NCI-H526 (cell line): Measurements from ENCODE around the gene C1QTNF5.
A peak's percentile ranks its signal among the peaks of the same experiment; 100 is the strongest.

ENCODE experiments used
- DNase-seq, 2 experiments: peaks; one replicate each; lab custom pipeline; 2025; lab: John Stamatoyannopoulos, UW

Gene C1QTNF5

DNA sequence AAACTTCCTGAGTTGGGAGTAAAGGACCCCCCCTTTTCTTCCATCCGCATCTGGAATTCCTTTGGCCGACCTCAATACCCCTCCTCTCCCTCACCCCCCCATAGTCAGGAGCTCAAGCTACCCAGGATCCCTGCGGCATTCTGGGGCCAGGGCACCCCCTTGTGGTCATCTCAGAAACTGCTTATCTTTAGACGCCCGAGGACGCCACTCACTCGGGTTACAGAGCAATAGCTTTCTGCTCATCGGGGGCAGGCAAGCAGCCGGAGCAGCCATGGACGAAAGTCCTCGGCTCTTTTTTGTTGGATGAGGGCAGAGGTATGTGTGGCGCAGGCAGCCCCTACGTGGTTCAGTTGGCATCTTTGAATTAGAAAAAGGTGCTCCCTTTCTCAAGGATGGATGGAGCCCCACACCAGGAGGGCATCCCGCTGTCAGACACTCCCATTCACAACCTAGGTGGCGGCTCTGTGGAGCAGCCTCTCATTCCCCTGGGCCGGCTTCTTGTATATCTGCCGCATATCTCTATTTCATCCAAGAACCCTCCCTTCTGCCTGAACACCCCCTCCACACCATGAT is 2.3 kb downstream of the C1QTNF5 start:
- DNase-seq = peak; percentile 85 to 96

DNA sequence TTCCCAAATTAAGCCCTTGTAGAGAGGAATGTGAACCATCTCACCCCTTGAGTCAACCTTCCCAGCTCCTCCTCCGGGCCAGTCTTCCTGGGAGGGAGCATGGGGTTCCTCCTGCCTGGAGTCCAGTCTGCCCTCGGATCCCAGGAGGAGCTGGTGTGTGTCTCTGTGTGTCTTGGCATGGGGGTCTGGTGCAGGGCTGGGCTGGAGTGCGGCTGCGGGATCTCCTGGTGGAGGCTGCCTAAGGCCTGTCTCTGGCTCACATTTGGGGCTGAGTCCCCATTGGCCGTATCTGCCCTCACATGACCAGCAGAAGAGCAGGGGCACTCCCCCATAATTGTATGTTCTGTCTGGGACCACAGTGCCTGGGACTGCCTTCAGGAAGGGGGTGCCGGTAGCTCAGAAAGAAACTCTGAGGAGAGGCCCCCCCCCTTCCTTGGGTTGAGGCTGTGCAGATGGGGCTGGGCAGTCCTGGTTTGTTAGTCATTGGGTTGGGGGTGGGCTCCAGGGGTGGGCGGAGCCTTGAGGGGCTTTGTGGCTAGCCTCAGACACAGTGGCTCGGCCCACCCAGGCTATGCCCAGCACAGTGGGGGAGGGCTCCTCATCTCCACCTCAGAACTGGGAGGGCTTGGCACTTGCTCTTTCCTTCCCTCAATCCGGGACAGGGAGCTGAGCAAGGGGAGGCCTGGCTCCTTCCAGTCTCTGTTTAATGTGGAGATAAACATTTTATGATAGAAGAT is 2.9 kb downstream of the C1QTNF5 start:
- DNase-seq = no peak

DNA sequence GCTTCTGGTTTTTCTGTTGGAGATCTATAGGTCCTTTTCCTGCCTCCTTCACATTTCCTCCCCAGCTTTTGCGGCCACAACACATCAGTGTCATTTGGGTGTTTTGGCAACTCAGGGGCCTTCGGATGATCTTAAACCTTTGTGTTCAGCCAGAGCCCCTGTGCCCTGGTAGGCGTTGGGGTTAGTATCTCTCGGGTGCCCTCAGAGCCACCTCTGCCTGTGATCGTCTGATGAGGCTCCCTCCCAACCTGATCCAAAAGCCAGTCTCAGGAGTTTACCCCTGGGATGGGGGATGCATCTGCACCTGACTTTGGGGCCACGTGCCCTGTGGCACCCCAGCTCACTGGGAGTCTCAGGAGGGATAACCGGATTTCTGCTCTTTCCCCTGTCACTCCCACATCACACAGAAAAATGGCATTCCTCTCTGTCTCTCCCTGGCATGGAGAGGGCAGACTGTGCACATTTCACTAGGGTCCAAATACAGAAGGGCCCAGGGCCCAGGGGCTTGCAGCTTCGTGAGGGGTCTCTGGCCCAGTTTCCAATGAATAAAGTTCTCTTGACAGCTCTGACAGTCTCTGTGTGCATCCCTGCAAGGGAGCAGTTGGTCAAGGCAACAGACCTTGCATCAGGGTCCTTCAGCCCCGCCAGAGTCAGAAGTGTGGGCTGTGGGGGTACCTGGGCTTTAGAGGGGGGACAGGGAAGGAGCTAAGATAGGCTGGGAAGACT is 3.8 kb downstream of the C1QTNF5 start:
- no peak for DNase-seq

DNA sequence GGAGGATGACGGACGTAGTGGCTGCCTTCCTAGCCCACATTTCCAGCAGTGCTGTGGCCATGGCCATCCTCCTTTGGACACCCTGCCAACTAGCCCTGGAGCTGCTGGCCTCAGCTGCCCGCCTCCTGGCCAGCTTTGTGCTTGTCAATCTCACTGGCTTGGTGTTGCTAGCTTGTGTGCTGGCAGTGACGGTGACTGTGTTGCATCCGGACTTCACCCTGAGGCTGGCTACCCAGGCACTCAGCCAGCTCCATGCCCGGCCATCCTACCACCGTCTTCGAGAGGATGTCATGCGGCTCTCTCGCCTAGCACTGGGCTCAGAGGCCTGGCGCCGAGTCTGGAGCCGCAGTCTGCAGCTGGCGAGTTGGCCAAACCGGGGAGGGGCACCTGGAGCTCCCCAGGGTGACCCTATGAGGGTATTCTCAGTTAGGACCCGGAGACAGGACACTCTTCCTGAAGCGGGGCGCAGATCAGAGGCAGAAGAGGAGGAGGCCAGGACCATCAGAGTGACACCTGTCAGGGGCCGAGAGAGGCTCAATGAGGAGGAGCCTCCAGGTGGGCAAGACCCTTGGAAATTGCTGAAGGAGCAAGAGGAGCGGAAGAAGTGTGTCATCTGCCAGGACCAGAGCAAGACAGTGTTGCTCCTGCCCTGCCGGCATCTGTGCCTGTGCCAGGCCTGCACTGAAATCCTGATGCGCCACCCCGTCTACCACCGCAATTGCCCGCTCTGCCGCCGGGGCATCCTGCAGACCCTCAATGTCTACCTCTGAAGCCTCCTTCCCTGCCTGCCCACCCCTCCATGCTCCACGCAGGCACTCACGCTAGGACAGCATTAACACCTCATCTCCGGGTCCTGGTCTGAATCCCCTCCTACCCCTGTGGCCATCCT is 4.8 kb downstream of the C1QTNF5 start:
- no peak for DNase-seq

DNA sequence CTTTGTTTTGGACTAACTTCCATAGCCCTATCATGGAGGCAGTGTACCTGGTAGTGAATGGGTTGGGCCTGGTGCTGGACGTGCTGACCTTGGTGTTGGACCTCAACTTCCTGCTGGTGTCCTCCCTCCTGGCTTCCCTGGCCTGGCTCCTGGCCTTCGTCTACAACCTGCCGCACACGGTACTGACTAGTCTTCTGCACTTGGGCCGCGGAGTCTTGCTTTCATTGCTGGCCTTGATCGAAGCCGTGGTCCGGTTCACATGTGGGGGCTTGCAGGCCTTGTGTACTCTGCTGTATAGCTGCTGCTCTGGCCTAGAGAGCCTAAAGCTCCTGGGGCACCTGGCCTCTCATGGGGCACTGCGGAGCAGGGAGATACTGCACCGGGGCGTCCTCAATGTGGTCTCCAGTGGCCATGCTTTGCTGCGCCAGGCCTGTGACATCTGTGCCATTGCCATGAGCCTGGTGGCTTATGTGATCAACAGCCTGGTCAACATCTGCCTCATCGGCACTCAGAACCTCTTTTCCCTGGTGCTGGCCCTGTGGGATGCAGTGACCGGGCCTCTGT is 5.5 kb downstream of the C1QTNF5 start:
- DNase-seq = no peak

DNA sequence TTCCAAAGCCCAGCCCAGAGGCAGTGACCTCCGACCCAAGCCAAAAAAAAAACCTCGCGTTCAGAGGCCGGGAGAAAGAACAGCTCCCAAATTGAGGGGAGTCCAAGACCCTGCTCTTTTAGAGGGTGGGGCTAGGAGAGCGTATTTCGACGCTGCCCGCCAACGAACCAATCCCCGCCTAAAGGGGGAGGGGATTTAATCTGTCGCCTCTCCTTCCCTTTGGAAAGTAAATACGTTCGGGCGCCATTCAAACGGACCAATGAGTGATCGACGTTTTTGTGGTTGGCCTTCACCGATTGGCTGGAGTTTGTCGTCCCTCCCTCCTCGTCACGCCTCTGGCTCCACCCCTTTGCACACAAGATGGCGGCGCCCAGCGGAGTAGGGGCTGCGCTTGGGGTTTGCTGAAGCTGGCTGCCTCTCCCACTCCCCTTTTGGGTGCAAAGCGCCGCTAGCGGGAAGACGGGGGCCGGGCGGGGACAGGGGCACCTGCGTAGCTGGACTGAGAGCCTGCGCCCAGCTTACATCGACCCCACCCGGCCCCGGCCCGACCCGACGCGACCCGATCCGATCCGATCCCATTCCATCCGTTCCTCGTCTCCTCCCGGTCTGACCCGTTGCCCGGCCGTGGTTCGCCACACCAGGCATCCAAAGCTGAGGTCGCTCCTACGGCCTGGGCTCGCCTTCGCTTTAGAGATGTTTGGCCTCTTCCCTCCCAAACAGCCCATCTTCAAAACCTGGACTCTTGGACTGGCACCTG is 6.3 kb downstream of the C1QTNF5 start, which contains the start of gene RNF26:
TSS of gene RNF26 (plus strand) at position 354 of the 757 bp plus-strand sequence. CDS start 596 bp downstream, outside the sequence.
- peak; percentile 100 for DNase-seq

DNA sequence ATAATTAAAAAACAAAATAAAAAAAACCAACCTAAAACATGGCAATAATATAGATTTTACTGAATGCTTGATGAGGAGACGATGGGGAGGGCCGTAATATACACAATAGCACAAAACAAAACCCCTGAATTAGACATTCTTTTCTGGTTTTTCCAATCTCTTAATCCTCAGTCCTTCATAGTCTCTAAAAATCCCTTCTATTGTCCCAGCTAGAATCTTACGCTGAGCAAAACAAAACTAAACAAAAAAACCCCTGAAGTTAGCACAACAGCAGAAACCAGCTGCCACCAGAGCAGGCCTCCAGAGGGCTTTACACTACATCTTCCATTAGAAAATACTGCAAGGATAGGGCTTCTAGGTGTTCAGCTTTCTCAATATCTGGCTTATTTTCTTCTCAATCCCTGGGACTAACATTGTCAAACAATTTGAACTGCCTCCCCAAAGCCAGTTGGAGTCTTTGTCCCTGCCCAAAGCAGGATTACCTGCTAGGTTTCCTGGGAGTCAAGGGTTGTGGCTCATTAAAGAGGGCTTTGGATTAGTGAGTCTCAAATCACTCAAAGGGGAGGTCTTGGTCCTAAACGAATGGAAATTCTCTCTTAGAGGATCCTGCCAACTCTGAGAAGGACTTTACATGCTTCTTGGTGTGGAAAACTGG is 8.4 kb downstream of the C1QTNF5 start:
- no peak for DNase-seq

DNA sequence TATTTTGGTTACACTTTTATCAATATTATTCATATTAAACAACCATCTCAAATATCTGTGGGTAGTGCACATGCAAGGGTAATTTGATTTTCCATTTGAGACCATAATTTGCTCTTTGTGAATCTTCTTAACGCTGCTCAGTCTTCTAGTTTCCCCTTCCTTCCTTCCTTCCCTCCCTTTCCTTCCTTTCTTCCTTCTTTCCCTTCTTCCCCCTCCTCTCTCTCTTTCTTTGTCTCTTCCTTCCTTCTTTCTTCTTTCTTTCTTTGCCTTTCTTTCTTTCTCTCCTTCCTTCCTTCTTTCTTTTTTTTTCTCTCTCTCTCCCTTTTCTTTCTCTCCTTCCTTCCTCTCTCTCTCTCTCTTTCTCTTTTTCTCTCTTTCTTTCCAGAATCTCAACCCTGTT is 10.4 kb downstream of the C1QTNF5 start:
- DNase-seq = no peak

DNA sequence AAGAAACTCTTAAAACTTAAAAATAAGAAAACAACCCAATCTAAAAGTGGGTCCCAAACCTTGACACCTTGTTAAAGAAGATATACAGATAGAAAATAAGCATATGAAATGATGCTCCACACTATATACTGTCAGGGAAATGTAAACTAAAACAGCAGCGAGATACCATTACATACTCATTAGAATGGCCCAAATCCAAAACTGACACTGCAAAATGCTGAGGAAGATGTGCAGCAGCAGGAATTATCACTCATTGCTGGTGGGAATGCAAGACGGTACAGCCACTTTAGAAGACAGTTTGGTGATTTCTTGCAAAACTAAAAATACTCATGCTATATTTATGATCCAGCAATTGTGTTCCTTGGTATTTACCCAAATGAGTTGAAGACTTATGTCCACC is 11.4 kb downstream of the C1QTNF5 start:
- no peak for DNase-seq

DNA sequence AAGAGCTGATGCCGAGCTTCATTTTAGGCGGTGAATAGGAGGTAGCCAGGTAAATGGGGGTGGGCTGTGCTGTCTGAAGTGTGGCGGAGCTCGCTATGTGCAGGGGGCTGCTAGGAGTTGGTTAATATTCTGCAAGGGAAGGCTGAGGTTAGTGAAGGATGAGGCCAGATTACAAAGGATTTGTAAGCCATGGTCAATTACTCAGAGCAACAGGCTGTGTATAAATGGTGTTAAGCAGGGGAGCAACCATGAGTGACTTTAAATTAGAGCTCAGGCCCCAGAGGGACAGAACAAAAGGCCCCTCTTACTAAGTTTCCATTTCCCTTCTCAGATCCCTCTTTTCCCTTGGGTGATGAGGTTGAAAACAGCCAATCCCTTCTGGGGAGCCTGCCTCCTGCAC is 16.5 kb downstream of the C1QTNF5 start:
- DNase-seq = no peak

DNA sequence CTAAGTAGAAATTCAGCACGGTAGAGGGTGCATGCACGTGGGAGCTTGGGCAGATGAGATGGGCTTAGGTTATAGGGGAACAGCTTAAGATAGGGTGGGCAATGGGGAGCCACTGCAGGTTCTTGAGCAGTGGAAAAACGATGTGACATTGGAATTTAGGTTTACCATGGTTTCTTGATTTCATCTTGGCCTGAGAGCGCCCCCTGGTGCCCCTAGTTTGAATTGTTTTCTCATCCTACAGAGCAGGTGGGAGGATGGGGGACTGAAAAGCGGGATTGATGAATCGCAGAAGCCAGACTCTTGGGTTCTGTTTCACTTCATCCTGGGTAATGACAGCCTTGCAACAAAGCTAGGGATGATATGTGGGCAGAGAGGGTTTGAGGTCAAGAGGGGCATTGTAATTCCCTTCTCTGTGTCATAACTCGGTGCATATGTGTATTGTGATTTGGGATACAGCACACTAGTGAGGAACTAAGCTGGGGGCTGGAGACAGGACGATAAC is 17.1 kb downstream of the C1QTNF5 start:
- peak; percentile 74 to 96 for DNase-seq

DNA sequence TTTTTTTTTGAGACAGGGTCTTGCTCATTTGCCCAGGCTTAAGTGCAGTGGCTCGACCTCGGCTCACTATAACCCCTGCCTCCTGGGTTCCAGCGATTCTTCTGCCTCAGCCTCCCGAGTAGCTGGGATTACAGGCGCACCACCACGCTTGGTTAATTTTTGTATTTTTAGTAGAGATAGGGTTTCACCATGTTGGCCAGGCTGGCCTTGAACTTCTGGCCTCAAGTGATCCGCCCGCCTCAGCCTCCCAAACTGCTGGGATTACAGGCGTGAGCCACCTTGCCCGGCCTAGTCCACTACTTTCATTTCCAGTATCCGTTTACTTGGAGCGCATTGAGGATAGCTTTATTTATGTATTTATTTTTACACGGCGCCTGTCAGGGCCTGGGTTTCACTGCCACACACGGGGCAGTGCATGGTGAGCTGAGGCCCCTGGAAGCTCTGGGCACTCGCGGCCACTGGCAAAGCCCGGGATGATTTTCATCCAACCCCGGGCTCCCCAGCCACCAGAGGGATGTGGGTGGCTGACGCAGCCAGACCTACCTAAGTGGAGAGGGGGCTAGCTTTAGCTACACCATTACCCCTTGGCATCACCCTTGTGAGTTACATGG is 17.7 kb downstream of the C1QTNF5 start:
- no peak for DNase-seq

DNA sequence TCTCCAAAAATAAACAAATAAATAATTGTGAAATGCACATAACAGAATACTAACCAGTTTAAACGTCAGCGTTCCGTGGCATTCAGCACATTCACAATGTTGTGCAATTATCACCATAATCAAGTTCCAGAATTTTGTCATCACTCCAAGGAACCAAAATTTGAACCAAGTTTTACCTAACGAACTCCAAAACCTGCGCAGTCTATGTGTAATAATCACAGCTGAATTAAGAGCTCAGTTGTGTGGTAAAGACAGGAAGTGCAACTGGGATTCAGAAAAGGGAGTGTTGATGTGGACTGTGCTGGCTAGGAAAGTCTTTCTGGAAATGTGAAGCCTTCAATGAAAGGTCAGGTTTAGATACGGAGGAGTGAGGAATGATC is 18.3 kb downstream of the C1QTNF5 start:
- no peak for DNase-seq

DNA sequence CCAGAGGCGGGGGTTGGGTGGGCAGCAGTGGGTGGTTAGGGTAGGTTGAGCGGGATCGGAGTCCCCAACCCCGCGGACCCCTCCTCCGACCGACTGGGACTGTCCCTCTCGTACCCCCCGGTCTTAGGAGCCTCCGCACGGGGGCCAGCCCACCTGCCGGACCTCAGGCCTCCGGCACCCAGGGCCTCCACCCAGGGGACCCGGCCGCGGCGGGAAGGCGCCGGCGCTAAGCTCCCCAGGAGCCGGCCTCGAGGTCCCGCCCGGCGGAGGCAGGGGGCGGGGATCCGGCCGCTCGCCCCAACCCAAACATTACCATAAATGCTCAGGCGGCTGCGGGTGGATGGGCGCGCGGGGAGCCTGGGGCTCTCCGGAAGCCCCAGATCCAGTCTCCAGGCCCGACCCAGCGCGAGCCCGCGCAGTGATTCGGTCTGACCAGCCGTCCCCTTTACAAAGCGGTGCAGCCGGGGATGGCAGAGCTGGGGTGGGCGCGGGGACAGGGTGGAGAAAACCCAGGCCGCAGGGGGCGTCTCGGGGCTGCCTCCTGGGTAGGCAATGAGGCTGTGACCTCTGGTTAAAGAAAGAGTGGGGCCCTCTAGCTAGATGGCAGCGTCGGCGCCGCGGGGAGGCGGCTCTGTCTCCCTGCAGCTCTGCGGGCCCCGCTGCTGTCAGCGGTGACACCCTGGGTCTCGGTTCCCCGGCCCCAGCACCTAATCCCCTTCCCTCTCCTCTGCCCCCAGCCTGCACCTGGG is 19.7 kb downstream of the C1QTNF5 start:
- DNase-seq = peak; percentile 65 to 93

DNA sequence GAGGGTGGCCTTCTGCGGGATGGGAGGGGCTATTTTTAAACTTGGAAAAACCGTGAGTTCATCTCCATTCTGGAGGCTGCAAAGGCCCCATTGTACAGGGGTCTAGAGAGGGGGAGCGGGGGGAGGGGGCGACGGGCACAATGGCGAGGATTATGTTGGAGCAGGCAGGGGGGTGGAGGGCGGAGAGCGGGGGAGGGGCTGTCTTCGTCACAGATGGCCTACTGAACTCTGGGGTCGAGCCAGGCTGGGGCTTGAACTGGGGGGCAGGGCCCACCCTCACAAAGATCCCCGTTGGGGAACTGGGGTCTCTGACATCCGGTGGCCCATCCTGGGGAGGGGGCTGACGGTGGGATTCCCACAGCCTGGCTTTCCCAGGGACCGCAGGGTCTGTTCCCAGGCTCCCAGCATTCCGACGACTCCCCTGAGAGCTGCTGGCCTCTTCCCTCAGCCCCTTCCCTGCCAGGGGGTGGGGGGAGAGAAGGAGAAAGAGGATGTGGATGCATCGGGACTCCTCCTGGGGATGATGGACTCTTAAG is 20.4 kb downstream of the C1QTNF5 start:
- peak; percentile 49 to 77 for DNase-seq

DNA sequence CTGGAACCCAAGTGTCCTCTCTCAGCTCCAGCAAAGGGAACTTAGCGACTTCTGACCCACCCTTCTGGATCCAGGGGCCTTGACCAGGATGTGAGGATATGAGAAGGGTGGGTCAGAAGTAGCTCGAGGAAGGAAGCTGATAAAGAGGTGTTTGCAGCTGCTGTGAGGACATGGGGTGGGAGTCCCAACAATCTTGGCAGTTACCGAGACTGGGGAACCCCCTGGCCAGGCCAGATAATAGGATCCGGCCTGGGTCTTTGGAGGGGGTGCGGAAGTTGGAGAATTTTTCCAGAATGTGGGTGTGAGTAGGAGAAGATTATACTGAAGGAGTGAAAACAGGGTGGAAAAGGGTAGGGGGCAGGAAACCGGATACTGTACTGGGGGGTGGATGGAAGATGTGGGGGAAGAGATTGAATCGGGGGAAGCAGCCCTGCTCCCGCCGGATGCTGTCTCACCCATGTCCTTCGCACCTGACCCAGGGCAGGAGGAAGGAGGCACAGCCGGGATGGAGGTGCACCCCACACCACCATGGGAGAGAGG is 20.9 kb downstream of the C1QTNF5 start:
- DNase-seq = no peak

DNA sequence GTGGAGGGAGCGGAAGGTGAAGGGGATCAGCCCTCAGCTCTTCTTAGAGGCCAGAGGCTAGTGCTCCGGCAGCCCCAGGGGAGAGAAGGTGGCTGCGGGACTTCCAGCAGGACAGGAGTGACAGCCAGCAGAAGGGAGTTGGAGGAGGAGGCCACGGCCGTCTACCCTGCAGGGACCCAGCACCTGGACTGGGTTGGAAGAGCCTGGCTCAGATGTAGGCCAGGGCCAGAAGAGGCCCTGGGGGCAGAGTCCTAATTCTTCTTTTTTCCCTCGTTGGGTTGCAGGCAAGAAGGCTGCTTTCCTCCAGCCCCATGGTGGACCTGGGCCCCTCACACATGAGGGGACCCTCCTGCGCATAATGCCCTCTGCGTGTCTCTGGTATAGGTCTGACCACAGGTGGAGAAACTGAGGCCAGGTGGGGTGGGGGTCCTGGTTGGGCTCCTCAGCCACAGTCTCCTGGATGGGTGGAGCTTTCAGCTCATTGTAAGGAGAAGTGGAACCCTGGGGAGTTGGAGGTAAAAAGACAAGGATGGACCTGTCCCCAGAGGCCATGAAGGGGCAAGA is 21.5 kb downstream of the C1QTNF5 start:
- DNase-seq = no peak
